K562 (cell line): ENCODE results near the gene ITSN1. TPM values are rescaled to one million over a fixed set of nuclear protein-coding genes. Genes with fewer than 3 reads are reported as not detected.

Experiments used
- ATAC-seq: fragments of 200-7000 bp; cut with Tn5 transposase; 3 replicates; pipeline ENCODE4 v1.9.1; 2020; ENCODE audit warnings: moderate library complexity
- BruUV-seq: library from RNA; stranded (reverse); fragments of 400-500 nt; replicated peaks from 2 replicates; lab custom pipeline; 2021; lab: Mats Ljungman, UMichigan
- CTCF ChIA-PET: fragments of 300-600 bp; formaldehyde crosslinking; extraction: SDS; loops from one replicate; lab custom pipeline; 2021; ENCODE audit warnings: low intra/inter-chr PET ratio; lab: Yijun Ruan, JAX
- POLR2A ChIA-PET: fragments of 300-600, 350-650 bp; sonication (Branson Sonifier 250); formaldehyde crosslinking; extraction: SDS; loops from one replicate; lab custom pipeline; 2021; ENCODE audit warnings: antibody characterized with exemption, inconsistent platforms; lab: Yijun Ruan, JAX
- DNase-seq, 4 experiments: peaks; one replicate each; pipeline versions ENCODE4 v3.0.0 to v3.0.0-alpha.2; 2011 to 2018; ENCODE audit warnings: low spot score in 3 of 4, mixed read lengths in 3 of 4; ENCODE audit errors: extremely low read depth in 1 of 4
- FAIRE-seq: peaks from 2 replicates; lab custom pipeline; 2011; peaks lifted over from hg19 to GRCh38; lab: Jason Lieb, UNC
- H2AFZ ChIP-seq: 2 replicates; pipeline ENCODE4 v1.6.0; 2011; ENCODE audit warnings: low read depth, low read length, control low read depth, inconsistent platforms
- H3K27ac ChIP-seq: fragments of 200-600 bp; 3 replicates; pipeline ENCODE4 v1.8.0; 2011; ENCODE audit warnings: low read depth, mild to moderate bottlenecking, control low read depth, inconsistent platforms, low read length, moderate library complexity, mixed read lengths; ENCODE audit errors: extremely low read depth
- H3K27me3 ChIP-seq, 2 experiments: fragments of 300-600 bp in 1 of 2; 2 replicates in 1 of 2; 3 replicates in 1 of 2; pipeline versions ENCODE4 v1.6.0 to v1.8.0; 2011; ENCODE audit warnings: inconsistent platforms in 2 of 2, low read length in 2 of 2, mild to moderate bottlenecking in 1 of 2, mixed read lengths in 1 of 2, moderate library complexity in 1 of 2; ENCODE audit not compliant: control insufficient read depth in 2 of 2, insufficient read depth in 2 of 2
- H3K36me3 ChIP-seq: fragments of 300-600 bp; 3 replicates; pipeline ENCODE4 v1.8.0; 2011; ENCODE audit warnings: mild to moderate bottlenecking, low read length, inconsistent platforms; ENCODE audit not compliant: control insufficient read depth, insufficient read depth
- H3K4me1 ChIP-seq, 2 experiments: fragments of 200-600 bp in 1 of 2; replicated peaks in 1 of 2; 2 replicates in 1 of 2; 3 replicates in 1 of 2; pipeline versions ENCODE4 v1.5.1 to v1.8.0; 2011; ENCODE audit warnings: inconsistent platforms in 2 of 2, low read length in 2 of 2, mild to moderate bottlenecking in 1 of 2, mixed read lengths in 1 of 2, moderate library complexity in 1 of 2; ENCODE audit not compliant: control insufficient read depth in 2 of 2, insufficient read depth in 2 of 2
- H3K4me2 ChIP-seq: 2 replicates; pipeline ENCODE4 v1.6.1; 2011; ENCODE audit warnings: low read length, control low read depth, inconsistent platforms, mixed read lengths; ENCODE audit not compliant: insufficient read depth
- H3K4me3 ChIP-seq: fragments of 200-600 bp; sonication (generic), shearing (Covaris generic); 2 replicates; pipeline ENCODE4 v1.5.1; 2016; ENCODE audit warnings: control low read depth, inconsistent platforms
- H3K79me2 ChIP-seq: fragments of 200-600 bp; 3 replicates; pipeline ENCODE4 v1.8.0; 2011; ENCODE audit warnings: low read length, inconsistent platforms; ENCODE audit not compliant: control insufficient read depth, insufficient read depth
- H3K9ac ChIP-seq, 2 experiments: 2 replicates each; pipeline versions ENCODE4 v1.6.0 to v1.6.1; 2011; ENCODE audit warnings: low read depth in 2 of 2, low read length in 2 of 2, control low read depth in 1 of 2, inconsistent platforms in 1 of 2, mild to moderate bottlenecking in 1 of 2, mixed read lengths in 1 of 2; ENCODE audit not compliant: insufficient read depth in 1 of 2
- H3K9me1 ChIP-seq: one replicate; pipeline ENCODE4 v1.6.0; 2011; ENCODE audit warnings: inconsistent platforms, mild to moderate bottlenecking, low read length, moderate library complexity; ENCODE audit not compliant: control insufficient read depth, insufficient read depth
- H3K9me3 ChIP-seq: replicated peaks from 2 replicates; pipeline ENCODE4 v1.5.1; 2011; ENCODE audit warnings: low read depth, low read length, inconsistent platforms; ENCODE audit not compliant: control insufficient read depth, insufficient read depth
- H4K20me1 ChIP-seq: replicated peaks from 2 replicates; pipeline ENCODE4 v1.6.1; 2011; ENCODE audit warnings: low read length, inconsistent platforms, mixed read lengths; ENCODE audit not compliant: control insufficient read depth, insufficient read depth
- PRPF4 ChIP-seq: fragments of 200-400 bp; formaldehyde crosslinking; IDR thresholded peaks from one replicate; pipeline ENCODE4 v1.6.1; 2017; ENCODE audit warnings: low read length, low read depth, mild to moderate bottlenecking; ENCODE audit not compliant: insufficient read depth, poor library complexity, severe bottlenecking
- RUNX1 ChIP-seq: sonication (generic); IDR thresholded peaks from 2 replicates; pipeline ENCODE4 v1.6.1; 2016; ENCODE audit warnings: antibody characterized with exemption, low read depth
- SLC30A9 ChIP-seq: fragments of 250-450 bp; sonication (Bioruptor Pico); IDR thresholded peaks from 2 replicates; pipeline ENCODE4 v1.8.0; 2022; ENCODE audit warnings: mild to moderate bottlenecking, moderate library complexity
- ZNF121 ChIP-seq: sonication (generic); formaldehyde crosslinking; conservative IDR thresholded peaks from 2 replicates; pipeline ENCODE4 v1.8.0; 2022; ENCODE audit warnings: missing genetic modification reagents
- ZNF780A ChIP-seq: fragments of 250-450 bp; sonication (Bioruptor Pico); IDR thresholded peaks from 2 replicates; pipeline ENCODE4 v1.5.0; 2021; ENCODE audit warnings: mild to moderate bottlenecking
- WGBS: fragments of 100-300 bp; shearing (Covaris generic); methylation state at CpG from one replicate; pipeline ENCODE4 v1.1.6; 2016; ENCODE audit warnings: low coverage, mixed read lengths; ENCODE audit not compliant: insufficient coverage; ENCODE audit errors: missing lambda C conversion rate; 5-methylcytosine and 5-hydroxymethylcytosine counted together
- in situ Hi-C: fragments of 300-500 bp; cut with MboI; formaldehyde crosslinking; loops from 4 replicates; pipeline ENCODE4 v1.15.0; 2018; ENCODE audit warnings: inconsistent platforms, mixed read lengths
- intact Hi-C: fragments of 100-400 bp; cut with micrococcal nuclease; formaldehyde crosslinking; loops from 2 replicates; pipeline ENCODE4 v1.14.2; 2022
- polyA plus RNA-seq, 8 experiments: library from polyadenylated mRNA; depleted of rRNA in 4 of 8; stranded (reverse) in 5 of 8; unstranded in 3 of 8; fragments of >200 nt; fragmentation: Nextera tagmentation in 2 of 8; fragmentation: Illumina TruSeq in 1 of 8; extraction: Ambion mirVana in 2 of 8; extraction: Trizol in 1 of 8; gene quantifications; 2 replicates each; pipeline versions ENCODE4 v1.2.1 to v1.2.3, GENCODE V29; 2011 to 2014; ENCODE audit warnings: inconsistent platforms in 1 of 8, missing spikeins in 1 of 8
- total RNA-seq, 7 experiments: library from RNA; depleted of rRNA in 6 of 7; stranded (reverse); fragments of >200 nt in 6 of 7; fragmentation: Illumina TruSeq in 2 of 7; extraction: Trizol in 2 of 7; gene quantifications; 2 replicates each; pipeline versions ENCODE4 v1.2.1 to v1.2.3, GENCODE V29; 2011 to 2021; ENCODE audit warnings: low replicate concordance in 1 of 7

Gene ITSN1
- total and polyA plus RNA-seq, 9 of the 15 experiments (the other 6 are each of a cell fraction or from before 2014, with no cell fraction given): 1.1 to 12.6 (median 4.8) TPM

DNA sequence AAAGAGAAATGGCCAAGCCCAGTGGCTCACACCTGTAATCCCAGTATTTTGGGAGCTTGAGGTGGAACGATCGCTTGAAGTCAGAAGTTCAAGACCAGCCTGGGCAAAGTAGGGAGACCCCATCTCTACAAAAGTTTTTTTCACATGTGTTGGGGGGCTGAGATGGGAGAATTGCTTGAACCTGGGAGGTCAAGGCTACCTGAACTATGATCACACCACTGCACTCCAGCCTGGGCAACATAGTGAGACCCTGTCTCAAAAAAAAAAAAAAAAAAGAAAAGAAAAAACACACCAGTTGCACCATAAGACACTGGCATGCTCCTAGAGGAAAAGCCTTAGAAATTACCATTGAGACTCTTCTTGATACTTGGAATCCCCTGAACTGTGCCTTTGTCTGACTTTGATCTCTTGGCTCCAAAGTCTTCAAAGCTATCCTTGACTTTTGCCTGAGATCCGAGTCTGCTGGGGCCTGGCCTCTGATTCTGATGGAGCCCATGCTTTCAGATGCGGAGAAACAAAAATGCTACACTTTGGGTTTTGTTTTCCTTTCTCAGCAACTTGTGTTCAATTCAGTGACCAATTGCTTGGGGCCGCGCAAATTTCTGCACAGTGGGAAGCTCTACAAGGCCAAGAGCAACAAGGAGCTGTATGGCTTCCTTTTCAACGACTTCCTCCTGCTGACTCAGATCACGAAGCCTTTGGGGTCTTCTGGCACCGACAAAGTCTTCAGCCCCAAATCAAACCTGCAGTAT is 239.6 kb downstream of the ITSN1 start:
- no peak overlapping the region for H3K4me3 ChIP-seq
- ATAC-seq (no peak), DNase-seq (no peak), FAIRE-seq (no peak)
- no peak overlapping the region for H3K27ac ChIP-seq
- H3K36me3 ChIP-seq: no peaks in the 10 kb centered on the region
- WGBS: 17% methylated on average over 9 of the region's 9 CpGs
- intact Hi-C loops (no loop called here), in situ Hi-C loops (no loop called here)
- H4K20me1 ChIP-seq: 0 out of 2 replicates have a peak, but pooled peaks cover 3% of the 10 kb centered on the region
- no peak overlapping the region for H2AFZ ChIP-seq
- no peaks in the 10 kb centered on the region for H3K4me1 ChIP-seq
- BruUV-seq: no TSS peak
- H3K79me2 ChIP-seq: no peaks in the 10 kb centered on the region
- no peaks in the 10 kb centered on the region for H3K9me3 ChIP-seq
- peaks cover 60 to 89% of the 10 kb centered on the region in 2 experiments for H3K27me3 ChIP-seq
- no peak overlapping the region for H3K4me2 ChIP-seq
- ChIA-PET CTCF (no interaction called here), POLR2A (interaction anchor here (0.6 to 1.2 kb wide), 4 partner anchors 11 to 16 kb away, joined by 3 to 5 read pairs (median 3); no protein-coding TSS in a partner anchor)
- H3K9ac ChIP-seq: no peak overlapping the region
- TF ChIP-seq RUNX1 (no peak), ZNF780A (CRISPR knock-in tag) (no peak), PRPF4 (no peak), SLC30A9 (no peak), ZNF121 (CRISPR knock-in tag) (peak; percentile 80)
- no peaks in the 10 kb centered on the region for H3K9me1 ChIP-seq
